Subcutaneous adipose tissue (tissue), 4 donors: ENCODE measurements around the gene HSPB1. TPM values are rescaled to one million over a fixed set of nuclear protein-coding genes. Genes with fewer than 3 reads are reported as not detected.

Experiments used
- total RNA-seq, 4 donors: library from RNA; depleted of rRNA; stranded (reverse); fragments of >200 nt; gene quantifications; one replicate each; pipeline ENCODE4 v1.1.0, GENCODE V29; 2016
- TF ChIP-seq, protein P1 (sequence below): fragments of 450-650 bp; IDR thresholded peaks from one replicate; pipeline ENCODE4 v1.5.1; 2016; ENCODE audit warnings: low read depth, mild to moderate bottlenecking, control low read depth, antibody characterized with exemption, moderate library complexity

HSPB1 gene
- total RNA-seq, 4 donors from 2014 or later: 196 to 300 (median 263) TPM

DNA sequence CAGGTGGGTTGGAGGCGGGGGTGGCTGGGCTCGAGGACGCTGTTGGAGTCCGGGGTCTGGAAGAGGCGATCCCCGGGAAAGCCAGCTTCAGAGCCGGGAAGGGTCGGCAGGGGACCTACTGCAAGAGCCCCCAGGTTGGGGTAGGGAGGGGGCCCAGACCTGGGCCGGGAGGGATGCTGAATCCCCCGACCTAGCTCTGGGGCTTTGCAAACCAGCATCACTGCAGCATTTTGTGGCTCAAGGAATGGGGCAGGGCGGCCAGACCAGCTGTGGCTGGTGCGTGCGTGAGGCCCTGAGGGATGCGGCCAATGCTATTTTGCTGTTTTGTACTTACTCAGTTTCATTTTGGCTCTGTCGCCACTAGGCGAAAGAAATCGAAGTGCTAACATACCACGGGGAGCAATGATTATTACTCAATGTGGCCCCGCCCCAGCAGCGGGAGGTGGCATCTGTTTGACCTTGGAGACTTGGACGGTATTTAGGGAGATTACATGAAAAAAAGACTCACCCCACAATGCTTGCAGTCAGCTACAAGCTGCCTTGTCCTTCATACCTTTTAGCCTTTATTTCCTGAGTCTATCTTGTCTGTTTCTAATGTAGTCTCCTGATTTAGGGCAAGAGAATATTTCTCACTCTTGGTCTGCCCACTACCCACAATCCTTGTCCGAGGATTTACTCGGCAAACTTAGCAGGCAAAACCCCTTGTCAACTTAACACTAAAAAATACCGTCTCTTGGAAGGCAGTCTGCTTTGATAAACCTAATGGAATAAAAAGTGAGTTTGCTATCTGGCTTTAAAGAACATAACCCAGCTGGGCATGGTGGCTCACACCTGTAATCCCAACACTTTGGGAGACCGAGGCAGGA lies 16.2 kb downstream of the HSPB1 start:
- TF ChIP-seq, protein P1, sequence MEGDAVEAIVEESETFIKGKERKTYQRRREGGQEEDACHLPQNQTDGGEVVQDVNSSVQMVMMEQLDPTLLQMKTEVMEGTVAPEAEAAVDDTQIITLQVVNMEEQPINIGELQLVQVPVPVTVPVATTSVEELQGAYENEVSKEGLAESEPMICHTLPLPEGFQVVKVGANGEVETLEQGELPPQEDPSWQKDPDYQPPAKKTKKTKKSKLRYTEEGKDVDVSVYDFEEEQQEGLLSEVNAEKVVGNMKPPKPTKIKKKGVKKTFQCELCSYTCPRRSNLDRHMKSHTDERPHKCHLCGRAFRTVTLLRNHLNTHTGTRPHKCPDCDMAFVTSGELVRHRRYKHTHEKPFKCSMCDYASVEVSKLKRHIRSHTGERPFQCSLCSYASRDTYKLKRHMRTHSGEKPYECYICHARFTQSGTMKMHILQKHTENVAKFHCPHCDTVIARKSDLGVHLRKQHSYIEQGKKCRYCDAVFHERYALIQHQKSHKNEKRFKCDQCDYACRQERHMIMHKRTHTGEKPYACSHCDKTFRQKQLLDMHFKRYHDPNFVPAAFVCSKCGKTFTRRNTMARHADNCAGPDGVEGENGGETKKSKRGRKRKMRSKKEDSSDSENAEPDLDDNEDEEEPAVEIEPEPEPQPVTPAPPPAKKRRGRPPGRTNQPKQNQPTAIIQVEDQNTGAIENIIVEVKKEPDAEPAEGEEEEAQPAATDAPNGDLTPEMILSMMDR: no peak

DNA sequence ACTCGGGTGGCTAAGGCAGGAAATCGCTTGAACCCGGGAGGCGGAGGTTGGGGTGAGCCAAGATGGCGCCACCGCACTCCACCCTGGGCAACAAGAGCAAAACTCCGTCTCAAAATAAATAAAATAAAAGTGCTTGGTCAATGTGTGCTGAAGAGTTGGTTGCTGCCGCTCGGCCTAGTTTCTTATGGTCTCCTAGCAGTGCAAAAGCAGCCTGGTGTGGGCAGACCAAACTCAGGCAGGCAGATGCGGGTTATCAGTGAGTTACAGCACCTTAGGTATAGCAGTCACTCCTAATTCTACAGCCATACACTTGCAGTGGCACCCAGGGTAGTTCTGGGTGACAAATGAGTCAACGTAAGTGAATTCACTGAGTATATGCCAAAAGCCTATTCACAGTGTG lies 22.6 kb downstream of the HSPB1 start:
- TF ChIP-seq, protein P1: no peak

DNA sequence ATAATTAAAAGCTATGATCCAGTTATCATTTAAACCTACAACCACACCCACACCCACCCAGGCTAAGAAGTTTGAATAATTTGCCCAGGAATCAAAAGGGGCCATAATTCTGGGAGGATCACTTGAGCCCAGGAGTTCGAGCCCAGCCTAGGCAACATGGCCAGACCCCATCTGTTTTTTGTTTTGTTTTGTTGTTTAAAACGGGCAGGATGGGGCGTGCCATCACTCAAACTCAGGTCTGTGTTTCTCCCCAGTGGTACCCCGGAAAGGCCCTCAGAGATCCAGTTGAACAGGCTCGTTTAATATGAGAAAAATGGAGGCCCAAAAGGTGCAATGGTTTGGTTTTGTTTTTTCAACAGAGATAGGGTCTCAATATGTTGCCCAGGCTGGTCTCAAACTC lies 23.3 kb downstream of the HSPB1 start:
- TF ChIP-seq, protein P1: no peak

DNA sequence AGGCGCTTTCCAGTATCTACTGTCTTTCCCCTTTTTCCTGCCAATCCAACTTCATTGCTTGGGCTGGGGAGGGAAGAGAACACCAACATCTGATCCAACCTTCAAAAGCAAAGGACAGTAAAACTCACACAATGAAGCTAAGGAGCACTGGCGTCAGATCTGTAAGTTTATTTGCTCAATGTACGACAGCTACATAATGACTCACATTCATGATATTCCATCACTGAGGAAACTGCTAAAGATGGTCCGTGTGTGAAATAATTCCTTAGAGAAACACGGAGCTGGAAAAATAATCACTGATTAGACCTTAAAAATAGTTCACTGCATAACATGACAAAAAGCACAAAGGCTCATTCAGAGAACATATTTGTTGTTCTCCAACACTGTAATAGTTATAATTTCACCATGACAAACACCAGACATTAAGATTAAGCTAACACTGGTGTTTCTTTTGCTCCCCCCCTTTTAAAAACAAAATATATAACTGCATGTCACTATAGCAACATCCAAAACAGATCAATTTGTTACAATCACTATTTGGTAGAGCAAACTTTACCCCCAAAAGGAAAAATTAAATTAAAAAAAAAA lies 24.3 kb downstream of the HSPB1 start:
- TF ChIP-seq, protein P1: no peak

DNA sequence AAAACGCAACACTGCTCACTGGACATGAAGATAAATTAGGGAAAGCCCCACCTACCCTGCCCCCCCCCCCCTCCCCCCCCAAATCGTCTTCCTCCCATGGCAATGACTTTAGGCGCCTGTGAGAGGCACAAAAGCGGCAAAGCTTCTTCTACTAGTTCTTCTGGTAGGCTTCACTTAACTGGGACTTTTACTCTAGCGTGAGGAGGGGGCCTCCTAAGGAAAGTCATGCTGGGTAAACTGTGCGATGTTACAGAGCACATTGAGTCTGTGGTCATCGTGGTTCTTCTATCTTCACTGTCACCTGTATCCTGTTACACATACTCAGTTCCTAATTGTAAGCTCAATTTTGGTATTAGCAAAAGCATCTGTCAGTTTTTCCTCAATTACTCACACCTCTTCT lies 25.1 kb downstream of the HSPB1 start:
- TF ChIP-seq, protein P1: no peak

DNA sequence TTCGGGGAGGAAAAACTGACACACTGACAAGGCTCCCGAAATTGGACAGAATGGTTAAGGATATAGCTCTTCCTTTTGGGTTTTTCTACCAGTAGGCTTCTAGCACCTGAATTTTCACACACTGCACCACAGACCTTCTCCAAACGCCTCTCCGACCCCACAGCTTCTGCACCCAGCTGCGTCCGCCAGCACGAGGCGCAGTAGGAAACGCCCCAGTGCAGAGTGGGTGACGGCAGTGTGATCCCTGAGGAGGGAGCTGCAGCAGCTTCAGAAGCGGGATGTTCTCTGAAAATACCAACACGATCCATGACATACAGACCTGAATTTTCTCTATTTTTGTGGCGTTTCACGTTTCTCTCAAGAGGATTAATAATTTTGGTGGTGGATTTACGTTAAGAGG lies 25.9 kb downstream of the HSPB1 start:
- TF ChIP-seq, protein P1: no peak

DNA sequence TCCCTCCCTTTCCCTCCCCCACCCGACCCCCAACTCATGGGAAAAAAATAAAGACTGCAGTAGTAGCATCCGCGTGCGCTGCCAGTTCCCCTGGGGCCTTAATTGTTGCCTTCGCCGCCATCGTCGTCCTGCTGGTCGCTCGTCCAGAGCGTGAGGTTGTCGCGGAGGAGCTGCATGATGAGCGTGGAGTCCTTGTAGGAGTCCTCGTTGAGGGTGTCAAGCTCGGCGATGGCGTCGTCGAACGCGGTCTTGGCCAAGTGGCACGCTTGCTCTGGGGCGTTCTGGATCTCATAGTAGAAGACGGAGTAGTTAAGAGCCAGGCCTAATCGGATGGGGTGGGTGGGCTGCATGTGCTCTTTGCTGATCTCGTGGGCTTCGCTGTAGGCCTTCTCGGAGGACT lies 27.0 kb downstream of the HSPB1 start:
- TF ChIP-seq, protein P1: no peak
